PC-9 (cell line): ENCODE measurements around the gene SHISAL2A. TPM values are rescaled to one million over a fixed set of nuclear protein-coding genes. Genes with fewer than 3 reads are reported as not detected.

ENCODE experiments used
- Bru-seq: library from RNA; stranded (reverse); fragments of 400-500 nt; gene quantifications from one replicate; lab custom pipeline; 2021; lab: Mats Ljungman, UMichigan
- BruChase-seq, 2 experiments: library from RNA; stranded (reverse); fragments of 400-500 nt; gene quantifications; one replicate each; lab custom pipeline; 2021; lab: Mats Ljungman, UMichigan
- BruUV-seq: library from RNA; stranded (reverse); fragments of 400-500 nt; replicated peaks from 2 replicates; lab custom pipeline; 2021; lab: Mats Ljungman, UMichigan
- CTCF ChIA-PET: fragments of 300-600 bp; sonication (Branson Sonifier 250); formaldehyde crosslinking; loops from one replicate; lab custom pipeline; 2022; ENCODE audit warnings: antibody characterized with exemption; lab: Charles Lee
- POLR2A ChIA-PET: fragments of 300-600 bp; sonication (Branson Sonifier 250); formaldehyde crosslinking; loops from one replicate; lab custom pipeline; 2022; ENCODE audit warnings: antibody characterized with exemption; ENCODE audit not compliant: unreplicated experiment; lab: Charles Lee
- DNase-seq, 2 experiments: peaks; one replicate each; pipeline versions ENCODE4 v3.0.0 to v3.0.0-alpha.2; 2015 to 2022; ENCODE audit warnings: mixed read lengths in 1 of 2
- H2AFZ ChIP-seq: fragments of 200-600 bp; sonication (generic); 2 replicates; pipeline ENCODE4 v1.8.1; 2017; ENCODE audit warnings: antibody characterized with exemption
- H3F3A ChIP-seq: fragments of 200-600 bp; sonication (generic); 2 replicates; pipeline ENCODE4 v1.8.1; 2017; ENCODE audit warnings: antibody characterized with exemption, mild to moderate bottlenecking, low read depth; ENCODE audit not compliant: insufficient read depth
- H3K27ac ChIP-seq: fragments of 200-600 bp; sonication (generic); 2 replicates; pipeline ENCODE4 v1.6.1; 2016; ENCODE audit warnings: mixed run types
- H3K27me3 ChIP-seq: fragments of 200-600 bp; sonication (generic); 2 replicates; pipeline ENCODE4 v1.6.1; 2016; ENCODE audit warnings: low read depth, mixed run types; ENCODE audit not compliant: insufficient read depth
- H3K36me3 ChIP-seq: fragments of 200-600 bp; sonication (generic); 2 replicates; pipeline ENCODE4 v1.6.1; 2016; ENCODE audit warnings: low read depth, mixed run types
- H3K4me1 ChIP-seq: fragments of 200-600 bp; sonication (generic); replicated peaks from 2 replicates; pipeline ENCODE4 v1.6.1; 2016; ENCODE audit warnings: mixed run types; ENCODE audit not compliant: insufficient read depth
- H3K4me2 ChIP-seq: fragments of 200-600 bp; sonication (generic); 2 replicates; pipeline ENCODE4 v1.6.1; 2017; ENCODE audit warnings: mixed run types
- H3K4me3 ChIP-seq: fragments of 200-600 bp; sonication (generic); 2 replicates; pipeline ENCODE4 v1.6.1; 2016; ENCODE audit warnings: mixed run types
- H3K79me2 ChIP-seq: fragments of 200-600 bp; sonication (generic); 2 replicates; pipeline ENCODE4 v1.6.1; 2017; ENCODE audit warnings: low read depth, mixed run types
- H3K9me2 ChIP-seq: fragments of 200-600 bp; sonication (generic); 2 replicates; pipeline ENCODE4 v1.8.1; 2017; ENCODE audit warnings: mild to moderate bottlenecking; ENCODE audit not compliant: insufficient read depth
- H3K9me3 ChIP-seq: fragments of 200-600 bp; sonication (generic); 2 replicates; pipeline ENCODE4 v1.8.1; 2016; ENCODE audit warnings: low read depth; ENCODE audit not compliant: insufficient read depth
- H4K20me1 ChIP-seq: fragments of 200-600 bp; sonication (generic); 2 replicates; pipeline ENCODE4 v1.8.1; 2017; ENCODE audit not compliant: insufficient read depth
- EZH2 ChIP-seq: fragments of 200-600 bp; sonication (generic); IDR thresholded peaks from 2 replicates; pipeline ENCODE4 v1.8.0; 2017; ENCODE audit warnings: antibody characterized with exemption, low read depth
- intact Hi-C: fragments of 100-400 bp; cut with micrococcal nuclease; formaldehyde crosslinking; loops from one replicate; pipeline ENCODE4 v1.10.0; 2022; ENCODE audit not compliant: unreplicated experiment
- long read RNA-seq: library from polyadenylated mRNA; stranded (forward); transcript quantifications from one replicate; pipeline ENCODE4 v2.0.0, GENCODE V29; 2022
- total RNA-seq: library from RNA; stranded (reverse); gene quantifications from 2 replicates; pipeline ENCODE4 v1.2.3, GENCODE V29; 2021
- TF ChIP-seq, protein P1 (sequence below): fragments of 200-600 bp; sonication (generic); conservative IDR thresholded peaks from 2 replicates; pipeline ENCODE4 v1.6.1; 2017; ENCODE audit warnings: mixed run types, antibody characterized with exemption, mild to moderate bottlenecking, moderate library complexity

Gene SHISAL2A
- total RNA-seq (not detected in 2 replicates), Bru-seq, nascent RNA (not detected), BruChase-seq, experiment 1, labeled RNA remaining after a 2-hour chase (not detected), BruChase-seq, experiment 2, labeled RNA remaining after a 6-hour chase (not detected)
- long read RNA-seq, result 0 reads

DNA sequence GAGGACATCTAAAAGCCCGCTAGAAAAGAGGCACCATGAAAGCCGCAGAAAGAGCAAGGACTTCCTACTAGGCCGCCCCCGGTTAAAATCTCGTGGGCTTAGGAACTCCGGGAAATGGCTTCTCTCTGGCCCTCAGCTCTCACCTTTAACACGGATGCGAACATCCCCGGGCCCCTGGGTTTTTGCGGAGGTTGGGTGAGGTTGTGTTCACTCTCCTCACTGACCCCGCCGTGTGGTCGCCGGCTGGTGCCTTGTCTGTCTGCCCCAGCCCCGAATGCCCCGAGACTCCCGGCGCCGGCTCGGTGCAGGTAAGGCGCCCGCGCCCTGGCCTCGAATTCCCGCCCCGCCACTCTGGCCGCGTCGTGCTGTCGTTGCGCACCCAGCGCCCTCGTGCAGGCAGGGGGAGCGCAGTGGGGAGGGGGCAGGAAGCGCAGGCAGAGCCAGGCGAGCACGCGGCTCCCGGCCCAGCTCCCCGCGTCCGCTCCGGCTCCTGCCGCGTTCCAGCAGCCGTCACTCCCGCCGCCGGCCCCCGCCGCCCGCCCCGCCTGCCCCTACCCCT is at the start of gene SHISAL2A:
TSS of gene SHISAL2A (plus strand) at position 437 of the 559 bp plus-strand sequence. CDS start 326 bp downstream, outside the sequence.
- BruUV-seq, result no TSS peak
- H2AFZ ChIP-seq, result no peak within 1 kb of the TSS

DNA sequence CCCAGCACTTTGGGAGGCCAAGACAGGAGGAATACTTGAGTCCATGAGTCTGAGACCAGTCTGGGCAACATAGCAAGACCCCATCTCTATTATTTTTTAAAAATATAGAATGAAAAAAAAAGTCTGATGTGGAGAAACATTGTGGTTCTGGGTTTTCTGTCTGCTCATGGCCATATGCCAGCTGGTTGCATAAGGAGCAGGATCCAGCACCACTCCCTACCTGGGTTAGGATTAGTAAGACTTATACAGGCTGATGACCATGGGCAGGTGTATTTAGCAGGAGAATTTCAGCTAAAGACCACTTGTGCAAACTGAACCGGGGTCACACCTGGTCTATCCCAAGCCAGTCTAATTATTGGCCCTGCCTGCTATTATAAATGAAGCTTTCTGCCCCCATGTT is 47.5 kb upstream of the SHISAL2A start:
- H3K9me3 ChIP-seq, result no peaks in the 10 kb centered on the region
- intact Hi-C loops, result no loop called here
- H3K27me3 ChIP-seq, result 0 out of 2 replicates have a peak, but pooled peaks cover 3% of the 10 kb centered on the region
- TF ChIP-seq, protein P1, sequence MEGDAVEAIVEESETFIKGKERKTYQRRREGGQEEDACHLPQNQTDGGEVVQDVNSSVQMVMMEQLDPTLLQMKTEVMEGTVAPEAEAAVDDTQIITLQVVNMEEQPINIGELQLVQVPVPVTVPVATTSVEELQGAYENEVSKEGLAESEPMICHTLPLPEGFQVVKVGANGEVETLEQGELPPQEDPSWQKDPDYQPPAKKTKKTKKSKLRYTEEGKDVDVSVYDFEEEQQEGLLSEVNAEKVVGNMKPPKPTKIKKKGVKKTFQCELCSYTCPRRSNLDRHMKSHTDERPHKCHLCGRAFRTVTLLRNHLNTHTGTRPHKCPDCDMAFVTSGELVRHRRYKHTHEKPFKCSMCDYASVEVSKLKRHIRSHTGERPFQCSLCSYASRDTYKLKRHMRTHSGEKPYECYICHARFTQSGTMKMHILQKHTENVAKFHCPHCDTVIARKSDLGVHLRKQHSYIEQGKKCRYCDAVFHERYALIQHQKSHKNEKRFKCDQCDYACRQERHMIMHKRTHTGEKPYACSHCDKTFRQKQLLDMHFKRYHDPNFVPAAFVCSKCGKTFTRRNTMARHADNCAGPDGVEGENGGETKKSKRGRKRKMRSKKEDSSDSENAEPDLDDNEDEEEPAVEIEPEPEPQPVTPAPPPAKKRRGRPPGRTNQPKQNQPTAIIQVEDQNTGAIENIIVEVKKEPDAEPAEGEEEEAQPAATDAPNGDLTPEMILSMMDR, result no peak
- TF ChIP-seq EZH2, result no peak
- H3K36me3 ChIP-seq, result no peaks in the 10 kb centered on the region
- no peaks in the 10 kb centered on the region for H3K79me2 ChIP-seq
- H3K4me2 ChIP-seq, result no peak overlapping the region
- ChIA-PET POLR2A (no interaction called here), CTCF (no interaction called here)
- no peak overlapping the region for H2AFZ ChIP-seq
- BruUV-seq, result no TSS peak
- H4K20me1 ChIP-seq, result no peaks in the 10 kb centered on the region
- H3K4me1 ChIP-seq, result no peaks in the 10 kb centered on the region
- DNase-seq, result no peak
- H3K27ac ChIP-seq, result no peak overlapping the region
- H3K9me2 ChIP-seq, result no peaks in the 10 kb centered on the region
- H3F3A ChIP-seq, result no peaks in the 10 kb centered on the region
- no peak overlapping the region for H3K4me3 ChIP-seq

More for the DNA sequence above, at the start of gene SHISAL2A:
- DNase-seq, result peak in 1 of 2 experiments; percentile 12
- Histone ChIP-seq H4K20me1 (no peaks in the 10 kb centered on the region), H3K9me3 (no peaks in the 10 kb centered on the region; the same call in 1 of the 2 replicates), H3K4me2 (no peak within 1 kb of the TSS), H3K4me3 (no peak within 1 kb of the TSS), H3K27ac (no peak within 1 kb of the TSS), H3K36me3 (no peaks in the 10 kb centered on the region), H3K27me3 (no peaks in the 10 kb centered on the region), H3K9me2 (no peaks in the 10 kb centered on the region), H3K4me1 (peaks cover 9% of the 10 kb centered on the region), H3K79me2 (no peaks in the 10 kb centered on the region), H3F3A (peaks cover 8% of the 10 kb centered on the region; the same call in 1 of the 2 replicates)
- ChIA-PET POLR2A (interaction anchor here (0.7 kb wide), 1 partner anchor 601 kb away, joined by 3 read pairs; no protein-coding TSS in a partner anchor), CTCF (no interaction called here)
- no peak for TF ChIP-seq EZH2
- TF ChIP-seq, protein P1, result no peak
- intact Hi-C loops, result loop anchor here (5.0 kb wide), 1 partner anchor 61 kb away; no protein-coding TSS in a partner anchor

- Histone ChIP-seq H3K4me3 (no peak overlapping the region), H3K27me3 (no peaks in the 10 kb centered on the region), H4K20me1 (no peaks in the 10 kb centered on the region), H3F3A (no peaks in the 10 kb centered on the region), H3K27ac (no peak overlapping the region), H3K9me2 (no peaks in the 10 kb centered on the region), H3K36me3 (no peaks in the 10 kb centered on the region), H3K79me2 (no peaks in the 10 kb centered on the region), H2AFZ (no peak overlapping the region), H3K4me1 (no peaks in the 10 kb centered on the region), H3K4me2 (no peak overlapping the region), H3K9me3 (no peaks in the 10 kb centered on the region)
- no TSS peak for BruUV-seq
- DNase-seq, result no peak
- intact Hi-C loops, result no loop called here
- TF ChIP-seq, protein P1, result no peak
- no peak for TF ChIP-seq EZH2
- POLR2A ChIA-PET, result interaction anchor here (0.6 kb wide), 1 partner anchor 527 kb away, joined by 7 read pairs; no protein-coding TSS in a partner anchor
- CTCF ChIA-PET, result no interaction called here
Observed at GRCh38 chr1:52588027-52588426, 44.9 kb upstream of the SHISAL2A start.
